Neutrophil (primary cell): Measurements from ENCODE around the gene TSPAN9.

ENCODE experiments used
- H3K27ac ChIP-seq: fragments of 200-600 bp; sonication (generic); 2 replicates; pipeline ENCODE4 v1.5.1; 2016; ENCODE audit warnings: mild to moderate bottlenecking, moderate library complexity
- H3K27me3 ChIP-seq: fragments of 200-600 bp; sonication (generic); 2 replicates; pipeline ENCODE4 v1.6.0; 2016; ENCODE audit warnings: mild to moderate bottlenecking
- H3K36me3 ChIP-seq: fragments of 200-600 bp; sonication (generic); 2 replicates; pipeline ENCODE4 v1.5.1; 2017
- H3K4me1 ChIP-seq, 2 experiments: fragments of 200-600 bp in 1 of 2; sonication (generic) in 1 of 2; 1 replicate in 1 of 2; 2 replicates in 1 of 2; pipeline versions ENCODE4 v1.5.1 to v1.6.1; 2013 to 2016; ENCODE audit warnings: low read depth in 1 of 2, low read length in 1 of 2, mild to moderate bottlenecking in 1 of 2, moderate library complexity in 1 of 2; ENCODE audit not compliant: control insufficient read depth in 1 of 2, insufficient read depth in 1 of 2
- H3K4me3 ChIP-seq, 2 experiments: fragments of 200-600 bp in 1 of 2; sonication (generic) in 1 of 2; 1 replicate in 1 of 2; 2 replicates in 1 of 2; pipeline ENCODE4 v1.5.1; 2013 to 2016; ENCODE audit warnings: low read depth in 1 of 2, low read length in 1 of 2, mild to moderate bottlenecking in 1 of 2, moderate library complexity in 1 of 2
- H3K9me3 ChIP-seq: fragments of 200-600 bp; sonication (generic); 2 replicates; pipeline ENCODE4 v1.5.1; 2016
- CTCF ChIP-seq: fragments of 200-600 bp; sonication (generic); IDR thresholded peaks from 2 replicates; pipeline ENCODE4 v1.5.1; 2016; ENCODE audit warnings: antibody characterized with exemption

The TSPAN9 gene

GRCh38 chr12:3305464-3305863 lies 228.3 kb downstream of the TSPAN9 start:
- Histone ChIP-seq H3K27me3 (peaks cover 26% of the 10 kb centered on the region), H3K9me3 (no peaks in the 10 kb centered on the region), H3K4me3 (no peak overlapping the region), H3K36me3 (no peaks in the 10 kb centered on the region), H3K4me1 (peaks cover 0 to under 1% of the 10 kb centered on the region in 2 experiments), H3K27ac (no peak overlapping the region)
- no peak for TF ChIP-seq CTCF

GRCh38 chr12:3305904-3306619 lies 228.9 kb downstream of the TSPAN9 start:
- H3K36me3 ChIP-seq = no peaks in the 10 kb centered on the region
- no peaks in the 10 kb centered on the region for H3K4me1 ChIP-seq

GRCh38 chr12:3307389-3307788 lies 230.2 kb downstream of the TSPAN9 start:
- no peak for TF ChIP-seq CTCF
- Histone ChIP-seq H3K9me3 (no peaks in the 10 kb centered on the region), H3K27ac (no peak overlapping the region), H3K4me1 (no peaks in the 10 kb centered on the region), H3K4me3 (no peak overlapping the region), H3K27me3 (peaks cover 26% of the 10 kb centered on the region), H3K36me3 (no peaks in the 10 kb centered on the region)

More at GRCh38 chr12:3305904-3306619, 228.9 kb downstream of the TSPAN9 start:
- H3K4me3 ChIP-seq = no peak overlapping the region
- H3K27ac ChIP-seq = no peak overlapping the region
- TF ChIP-seq CTCF = no peak
- H3K9me3 ChIP-seq = no peaks in the 10 kb centered on the region
- peaks cover 26% of the 10 kb centered on the region for H3K27me3 ChIP-seq

GRCh38 chr12:3308063-3308462 lies 230.9 kb downstream of the TSPAN9 start:
- no peaks in the 10 kb centered on the region for H3K4me1 ChIP-seq
- no peaks in the 10 kb centered on the region for H3K36me3 ChIP-seq
- H3K9me3 ChIP-seq = no peaks in the 10 kb centered on the region
- TF ChIP-seq CTCF = no peak
- peaks cover 28% of the 10 kb centered on the region for H3K27me3 ChIP-seq
- H3K4me3 ChIP-seq = no peak overlapping the region
- no peak overlapping the region for H3K27ac ChIP-seq

- Histone ChIP-seq H3K36me3 (no peaks in the 10 kb centered on the region), H3K9me3 (no peaks in the 10 kb centered on the region), H3K27ac (no peak overlapping the region), H3K4me3 (no peak overlapping the region), H3K27me3 (peaks cover 25% of the 10 kb centered on the region), H3K4me1 (no peaks in the 10 kb centered on the region)
- no peak for TF ChIP-seq CTCF
These were observed 231.4 kb downstream of the TSPAN9 start for GRCh38 chr12:3308609-3309008.
